HepG2 (cell line): ENCODE measurements around the gene MTF2. TPM values are rescaled to one million over a fixed set of nuclear protein-coding genes. Genes with fewer than 3 reads are reported as not detected.

ENCODE experiments used
- CENPT ChIP-seq: sonication (generic); formaldehyde crosslinking; IDR thresholded peaks from 2 replicates; pipeline ENCODE4 v1.8.0; 2022; ENCODE audit warnings: low read depth, mild to moderate bottlenecking, moderate library complexity, missing genetic modification reagents
- HES4 ChIP-seq: sonication (generic); formaldehyde crosslinking; IDR thresholded peaks from 2 replicates; pipeline ENCODE4 v1.9.0; 2021; ENCODE audit warnings: mild to moderate bottlenecking, missing genetic modification reagents, borderline replicate concordance
- HNRNPLL ChIP-seq: fragments of 200-400 bp; formaldehyde crosslinking; IDR thresholded peaks from 2 replicates; pipeline ENCODE4 v1.6.1; 2017; ENCODE audit warnings: mild to moderate bottlenecking, low read depth, low read length; ENCODE audit not compliant: poor library complexity, severe bottlenecking
- IKZF4 ChIP-seq: sonication (generic); formaldehyde crosslinking; IDR thresholded peaks from 2 replicates; pipeline ENCODE4 v1.5.1; 2020; ENCODE audit warnings: borderline replicate concordance, mild to moderate bottlenecking, low read depth, missing genetic modification reagents; ENCODE audit errors: not compliant biosample characterization
- KMT2A ChIP-seq: sonication (generic); formaldehyde crosslinking; IDR thresholded peaks from 2 replicates; pipeline ENCODE4 v1.4.0; 2020; ENCODE audit warnings: missing genetic modification reagents
- MED8 ChIP-seq: sonication (generic); formaldehyde crosslinking; IDR thresholded peaks from 2 replicates; pipeline ENCODE4 v1.8.1; 2023; ENCODE audit warnings: mild to moderate bottlenecking, missing genetic modification reagents; ENCODE audit not compliant: insufficient replicate concordance
- NCOA2 ChIP-seq: sonication (generic); formaldehyde crosslinking; IDR thresholded peaks from 2 replicates; pipeline ENCODE4 v1.8.0; 2022; ENCODE audit warnings: inconsistent platforms
- NFIB ChIP-seq: sonication (generic); formaldehyde crosslinking; IDR thresholded peaks from 2 replicates; pipeline ENCODE4 v1.9.0; 2021; ENCODE audit warnings: missing genetic modification reagents, mild to moderate bottlenecking, borderline replicate concordance
- ONECUT2 ChIP-seq: sonication (generic); formaldehyde crosslinking; IDR thresholded peaks from 2 replicates; pipeline ENCODE4 v1.4.0; 2020; ENCODE audit warnings: missing genetic modification reagents
- PRPF4 ChIP-seq: fragments of 200-400 bp; formaldehyde crosslinking; IDR thresholded peaks from 2 replicates; pipeline ENCODE4 v1.6.1; 2016; ENCODE audit warnings: low read length, low read depth; ENCODE audit not compliant: poor library complexity, severe bottlenecking
- RORA ChIP-seq: sonication (generic); formaldehyde crosslinking; IDR thresholded peaks from 2 replicates; pipeline ENCODE4 v1.5.0; 2020; ENCODE audit warnings: mild to moderate bottlenecking, missing genetic modification reagents, moderate library complexity
- SALL2 ChIP-seq: sonication (generic); formaldehyde crosslinking; IDR thresholded peaks from 2 replicates; pipeline ENCODE4 v1.8.1; 2023; ENCODE audit warnings: mild to moderate bottlenecking, missing genetic modification reagents, inconsistent platforms
- SMARCE1 ChIP-seq: fragments of 450-650 bp; IDR thresholded peaks from 2 replicates; pipeline ENCODE4 v1.6.1; 2017; ENCODE audit warnings: borderline replicate concordance
- SP2 ChIP-seq: sonication (generic); formaldehyde crosslinking; IDR thresholded peaks from 2 replicates; pipeline ENCODE4 v1.5.1; 2020; ENCODE audit warnings: mild to moderate bottlenecking, missing genetic modification reagents
- THAP11 ChIP-seq: IDR thresholded peaks from 2 replicates; pipeline ENCODE4 v1.6.1; 2016; ENCODE audit warnings: missing biosample characterization, missing genetic modification reagents
- ZFP41 ChIP-seq: sonication (generic); formaldehyde crosslinking; IDR thresholded peaks from 2 replicates; pipeline ENCODE4 v1.4.0; 2020; ENCODE audit warnings: mild to moderate bottlenecking, missing genetic modification reagents, borderline replicate concordance
- ZFYVE20 ChIP-seq: sonication (generic); formaldehyde crosslinking; IDR thresholded peaks from 2 replicates; pipeline ENCODE4 v1.8.0; 2023; ENCODE audit warnings: low read depth, mild to moderate bottlenecking, moderate library complexity, missing genetic modification reagents, borderline replicate concordance
- ZNF20 ChIP-seq: sonication (generic); formaldehyde crosslinking; IDR thresholded peaks from 2 replicates; pipeline ENCODE4 v1.4.0; 2020; ENCODE audit warnings: mild to moderate bottlenecking, moderate library complexity, missing genetic modification reagents
- ZNF207 ChIP-seq: fragments of 450-650 bp; IDR thresholded peaks from 2 replicates; pipeline ENCODE4 v1.6.1; 2016; ENCODE audit warnings: antibody characterized with exemption, borderline replicate concordance
- ZNF558 ChIP-seq: sonication (generic); formaldehyde crosslinking; IDR thresholded peaks from 2 replicates; pipeline ENCODE4 v1.9.0; 2022; ENCODE audit warnings: mild to moderate bottlenecking, missing genetic modification reagents, borderline replicate concordance
- ZNF563 ChIP-seq: sonication (generic); formaldehyde crosslinking; IDR thresholded peaks from 2 replicates; pipeline ENCODE4 v1.8.0; 2022; ENCODE audit warnings: mild to moderate bottlenecking, moderate library complexity, missing genetic modification reagents
- ZNF614 ChIP-seq: IDR thresholded peaks from 2 replicates; pipeline ENCODE4 v1.6.1; 2018; ENCODE audit warnings: missing biosample characterization, missing genetic modification reagents, inconsistent platforms, borderline replicate concordance
- ZNF776 ChIP-seq: sonication (generic); formaldehyde crosslinking; IDR thresholded peaks from 2 replicates; pipeline ENCODE4 v1.4.0; 2020; ENCODE audit warnings: mild to moderate bottlenecking, missing genetic modification reagents
- polyA plus RNA-seq, 8 experiments: library from polyadenylated mRNA; depleted of rRNA in 3 of 8; stranded (reverse) in 7 of 8; unstranded in 1 of 8; fragments of >200 nt; fragmentation: Illumina TruSeq in 4 of 8; extraction: Trizol in 4 of 8; gene quantifications; 2 replicates each; pipeline versions ENCODE4 v1.2.1 to v1.2.3, GENCODE V29; 2011 to 2016; ENCODE audit warnings: low read depth in 4 of 8, missing spikeins in 1 of 8, mixed read lengths in 1 of 8; ENCODE audit not compliant: insufficient read depth in 1 of 8
- total RNA-seq, 5 experiments: library from RNA; depleted of rRNA; stranded (reverse); fragments of >200 nt; fragmentation: Illumina TruSeq; extraction: Trizol; gene quantifications; 2 replicates each; pipeline ENCODE4 v1.2.3, GENCODE V29; 2016; ENCODE audit warnings: low read depth in 1 of 5
- TF ChIP-seq, protein P1 (sequence below): sonication (generic); formaldehyde crosslinking; IDR thresholded peaks from 2 replicates; pipeline ENCODE4 v1.5.1; 2020; ENCODE audit warnings: mild to moderate bottlenecking, moderate library complexity, missing genetic modification reagents
- TF ChIP-seq, protein P2 (sequence below): sonication (generic); formaldehyde crosslinking; IDR thresholded peaks from 2 replicates; pipeline ENCODE4 v1.4.0; 2020; ENCODE audit warnings: low read depth, missing genetic modification reagents

The MTF2 gene
- total and polyA plus RNA-seq, 2 of the 13 experiments (the other 11 are each of a cell fraction or from before 2014, with no cell fraction given) = 48.7 to 53.9 TPM

DNA sequence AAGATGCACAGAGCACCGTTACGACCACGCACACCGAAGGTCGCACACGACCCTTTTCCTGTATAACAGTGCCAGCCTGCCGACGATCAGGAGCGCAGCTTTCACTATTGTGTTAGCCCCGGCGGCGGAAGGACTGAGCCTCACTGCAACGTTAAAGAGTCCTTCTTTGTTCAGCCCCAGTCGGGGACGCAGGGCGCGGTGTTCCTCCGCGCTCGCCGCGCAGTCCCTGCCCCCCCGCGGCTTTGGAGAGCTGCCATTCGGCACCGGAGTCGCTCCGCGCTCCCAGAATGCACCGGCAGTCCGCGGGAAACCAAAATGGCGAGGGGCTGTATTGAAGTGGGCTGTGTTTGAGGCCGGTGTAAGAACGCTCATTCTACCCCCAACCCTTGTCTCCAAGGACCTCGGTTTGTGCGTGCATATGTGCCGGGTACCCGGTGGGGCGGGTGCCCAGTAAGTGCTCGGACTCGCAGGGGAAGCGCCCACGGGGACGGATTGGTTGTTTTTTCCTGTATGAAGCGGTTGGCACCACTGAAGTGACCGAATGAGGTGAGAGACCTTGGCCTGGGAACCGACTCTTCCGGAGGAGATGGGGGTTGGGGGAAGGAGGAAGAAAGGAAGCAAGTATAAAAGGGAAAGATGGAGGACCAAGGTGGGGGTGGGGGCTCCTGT, at the start of gene MTF2 (continued):
- TF ChIP-seq, protein P1, sequence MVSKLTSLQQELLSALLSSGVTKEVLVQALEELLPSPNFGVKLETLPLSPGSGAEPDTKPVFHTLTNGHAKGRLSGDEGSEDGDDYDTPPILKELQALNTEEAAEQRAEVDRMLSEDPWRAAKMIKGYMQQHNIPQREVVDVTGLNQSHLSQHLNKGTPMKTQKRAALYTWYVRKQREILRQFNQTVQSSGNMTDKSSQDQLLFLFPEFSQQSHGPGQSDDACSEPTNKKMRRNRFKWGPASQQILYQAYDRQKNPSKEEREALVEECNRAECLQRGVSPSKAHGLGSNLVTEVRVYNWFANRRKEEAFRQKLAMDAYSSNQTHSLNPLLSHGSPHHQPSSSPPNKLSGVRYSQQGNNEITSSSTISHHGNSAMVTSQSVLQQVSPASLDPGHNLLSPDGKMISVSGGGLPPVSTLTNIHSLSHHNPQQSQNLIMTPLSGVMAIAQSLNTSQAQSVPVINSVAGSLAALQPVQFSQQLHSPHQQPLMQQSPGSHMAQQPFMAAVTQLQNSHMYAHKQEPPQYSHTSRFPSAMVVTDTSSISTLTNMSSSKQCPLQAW (CRISPR knock-in tag) = peak; percentile 90
- TF ChIP-seq IKZF4 (CRISPR knock-in tag) = peak; percentile 88
- peak; percentile 84; the same call in 1 of the 2 replicates for TF ChIP-seq ZNF20 (CRISPR knock-in tag)
- peak; percentile 99 for TF ChIP-seq KMT2A
- TF ChIP-seq ZNF207 = no peak
- peak; percentile 85; the same call in 1 of the 2 replicates for TF ChIP-seq ZFYVE20 (CRISPR knock-in tag)
- peak; percentile 93 for TF ChIP-seq THAP11 (CRISPR knock-in tag)
- TF ChIP-seq ZFP41 (CRISPR knock-in tag) = peak; percentile 80; the same call in 1 of the 2 replicates
- TF ChIP-seq SP2 (CRISPR knock-in tag) = peak; percentile 62
- TF ChIP-seq, protein P2, sequence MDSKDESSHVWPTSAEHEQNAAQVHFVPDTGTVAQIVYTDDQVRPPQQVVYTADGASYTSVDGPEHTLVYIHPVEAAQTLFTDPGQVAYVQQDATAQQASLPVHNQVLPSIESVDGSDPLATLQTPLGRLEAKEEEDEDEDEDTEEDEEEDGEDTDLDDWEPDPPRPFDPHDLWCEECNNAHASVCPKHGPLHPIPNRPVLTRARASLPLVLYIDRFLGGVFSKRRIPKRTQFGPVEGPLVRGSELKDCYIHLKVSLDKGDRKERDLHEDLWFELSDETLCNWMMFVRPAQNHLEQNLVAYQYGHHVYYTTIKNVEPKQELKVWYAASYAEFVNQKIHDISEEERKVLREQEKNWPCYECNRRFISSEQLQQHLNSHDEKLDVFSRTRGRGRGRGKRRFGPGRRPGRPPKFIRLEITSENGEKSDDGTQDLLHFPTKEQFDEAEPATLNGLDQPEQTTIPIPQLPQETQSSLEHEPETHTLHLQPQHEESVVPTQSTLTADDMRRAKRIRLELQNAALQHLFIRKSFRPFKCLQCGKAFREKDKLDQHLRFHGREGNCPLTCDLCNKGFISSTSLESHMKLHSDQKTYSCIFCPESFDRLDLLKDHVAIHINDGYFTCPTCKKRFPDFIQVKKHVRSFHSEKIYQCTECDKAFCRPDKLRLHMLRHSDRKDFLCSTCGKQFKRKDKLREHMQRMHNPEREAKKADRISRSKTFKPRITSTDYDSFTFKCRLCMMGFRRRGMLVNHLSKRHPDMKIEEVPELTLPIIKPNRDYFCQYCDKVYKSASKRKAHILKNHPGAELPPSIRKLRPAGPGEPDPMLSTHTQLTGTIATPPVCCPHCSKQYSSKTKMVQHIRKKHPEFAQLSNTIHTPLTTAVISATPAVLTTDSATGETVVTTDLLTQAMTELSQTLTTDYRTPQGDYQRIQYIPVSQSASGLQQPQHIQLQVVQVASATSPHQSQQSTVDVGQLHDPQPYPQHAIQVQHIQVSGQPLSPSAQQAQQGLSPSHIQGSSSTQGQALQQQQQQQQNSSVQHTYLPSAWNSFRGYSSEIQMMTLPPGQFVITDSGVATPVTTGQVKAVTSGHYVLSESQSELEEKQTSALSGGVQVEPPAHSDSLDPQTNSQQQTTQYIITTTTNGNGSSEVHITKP (CRISPR knock-in tag) = peak; percentile 85
- peak; percentile 95 for TF ChIP-seq MED8 (CRISPR knock-in tag)
- peak; percentile 98 for TF ChIP-seq ZNF776
- TF ChIP-seq NCOA2 = peak; percentile 90
- TF ChIP-seq CENPT (CRISPR knock-in tag) = peak; percentile 93; the same call in 1 of the 2 replicates
- TF ChIP-seq HES4 (CRISPR knock-in tag) = peak; percentile 86
- TF ChIP-seq RORA = no peak
- peak; percentile 97 for TF ChIP-seq ZNF563
- TF ChIP-seq NFIB (CRISPR knock-in tag) = 0 out of 2 replicates have a peak, but pooled peaks have one; percentile 71
- TF ChIP-seq ZNF558 (CRISPR knock-in tag) = peak; percentile 96; the same call in 1 of the 2 replicates
- peak; percentile 83 for TF ChIP-seq HNRNPLL
- peak; percentile 74 for TF ChIP-seq ONECUT2 (CRISPR knock-in tag)
- no peak for TF ChIP-seq SMARCE1
- TF ChIP-seq PRPF4 = peak; percentile 88
- TF ChIP-seq SALL2 (CRISPR knock-in tag) = peak; percentile 100
- TF ChIP-seq ZNF614 (CRISPR knock-in tag) = peak; percentile 98
